H9 (cell line): ENCODE measurements around the gene KRTAP13-4. TPM values are rescaled to one million over a fixed set of nuclear protein-coding genes. Genes with fewer than 3 reads are reported as not detected.
A peak's percentile ranks its signal among the peaks of the same experiment; 100 is the strongest.

Experiments
- DNase-seq: peaks from one replicate; pipeline ENCODE4 v3.0.0-alpha.2; 2017
- H2AFZ ChIP-seq: one replicate; pipeline ENCODE4 v1.6.1; 2013; ENCODE audit warnings: mild to moderate bottlenecking, low read length, control low read depth, moderate library complexity
- H2AK5ac ChIP-seq: 2 replicates; pipeline ENCODE4 v1.6.1; 2013; ENCODE audit warnings: low read length, control low read depth, mixed read lengths; ENCODE audit not compliant: insufficient read length
- H2BK120ac ChIP-seq: one replicate; pipeline ENCODE4 v1.6.1; 2013; ENCODE audit warnings: low read depth, mild to moderate bottlenecking, low read length, control low read depth, inconsistent platforms; ENCODE audit not compliant: poor library complexity, severe bottlenecking
- H2BK12ac ChIP-seq: 2 replicates; pipeline ENCODE4 v1.6.1; 2013; ENCODE audit warnings: low read length, control low read depth, mixed read lengths, low read depth; ENCODE audit not compliant: insufficient read length
- H2BK15ac ChIP-seq: 2 replicates; pipeline ENCODE4 v1.6.1; 2013; ENCODE audit warnings: low read depth, low read length, control low read depth
- H2BK20ac ChIP-seq: one replicate; pipeline ENCODE4 v1.6.1; 2013; ENCODE audit warnings: low read depth, mild to moderate bottlenecking, low read length, control low read depth, inconsistent platforms; ENCODE audit not compliant: poor library complexity, severe bottlenecking
- H2BK5ac ChIP-seq: 2 replicates; pipeline ENCODE4 v1.6.1; 2013; ENCODE audit warnings: low read length, control low read depth, mixed read lengths; ENCODE audit not compliant: insufficient read length
- H3K14ac ChIP-seq: 2 replicates; pipeline ENCODE4 v1.6.1; 2013; ENCODE audit warnings: low read length, control low read depth; ENCODE audit not compliant: insufficient read depth
- H3K18ac ChIP-seq: 2 replicates; pipeline ENCODE4 v1.6.1; 2013; ENCODE audit warnings: low read depth, mild to moderate bottlenecking, mixed read lengths, low read length, control low read depth; ENCODE audit not compliant: insufficient read length
- H3K23ac ChIP-seq: 2 replicates; pipeline ENCODE4 v1.6.1; 2013; ENCODE audit warnings: low read length, control low read depth, mixed read lengths, low read depth; ENCODE audit not compliant: insufficient read length
- H3K23me2 ChIP-seq: 2 replicates; pipeline ENCODE4 v1.6.1; 2013; ENCODE audit warnings: low read depth, mild to moderate bottlenecking, mixed read lengths, low read length, control low read depth; ENCODE audit not compliant: insufficient read length, poor library complexity, severe bottlenecking
- H3K27ac ChIP-seq: 2 replicates; pipeline ENCODE4 v1.5.1; 2013; ENCODE audit warnings: low read length, control low read depth, mixed read lengths, low read depth; ENCODE audit not compliant: insufficient read length
- H3K27me3 ChIP-seq: 2 replicates; pipeline ENCODE4 v1.6.1; 2013; ENCODE audit warnings: low read length, control low read depth, inconsistent platforms; ENCODE audit not compliant: insufficient read depth
- H3K4ac ChIP-seq: 2 replicates; pipeline ENCODE4 v1.6.1; 2013; ENCODE audit warnings: low read depth, mild to moderate bottlenecking, control low read depth, inconsistent platforms, low read length, moderate library complexity
- H3K4me1 ChIP-seq: 2 replicates; pipeline ENCODE4 v1.6.1; 2013; ENCODE audit warnings: low read length, control low read depth, inconsistent platforms; ENCODE audit not compliant: insufficient read depth
- H3K4me2 ChIP-seq: 2 replicates; pipeline ENCODE4 v1.6.1; 2013; ENCODE audit warnings: low read length, control low read depth, mixed read lengths; ENCODE audit not compliant: insufficient read length, insufficient read depth
- H3K56ac ChIP-seq: 2 replicates; pipeline ENCODE4 v1.6.1; 2013; ENCODE audit warnings: low read depth, mild to moderate bottlenecking, mixed read lengths, low read length, control low read depth; ENCODE audit not compliant: insufficient read length
- H3K79me1 ChIP-seq: 2 replicates; pipeline ENCODE4 v1.6.1; 2013; ENCODE audit warnings: low read depth, mild to moderate bottlenecking, moderate library complexity, low read length, control low read depth, inconsistent platforms; ENCODE audit not compliant: insufficient read depth, poor library complexity, severe bottlenecking
- H3K79me2 ChIP-seq: 2 replicates; pipeline ENCODE4 v1.6.1; 2013; ENCODE audit warnings: low read length, control low read depth, inconsistent platforms; ENCODE audit not compliant: insufficient read depth
- H3K9ac ChIP-seq: 2 replicates; pipeline ENCODE4 v1.6.1; 2013; ENCODE audit warnings: low read length, control low read depth, mixed read lengths; ENCODE audit not compliant: insufficient read length; ENCODE audit errors: extremely low read depth
- H3K9me3 ChIP-seq: one replicate; pipeline ENCODE4 v1.6.1; 2013; ENCODE audit warnings: low read depth, low read length, inconsistent platforms; ENCODE audit not compliant: control insufficient read depth
- H3T11ph ChIP-seq: one replicate; pipeline ENCODE4 v1.6.1; 2013; ENCODE audit warnings: mild to moderate bottlenecking, low read length, control low read depth, inconsistent platforms
- H4K20me1 ChIP-seq: one replicate; pipeline ENCODE4 v1.6.1; 2013; ENCODE audit not compliant: control insufficient read depth, insufficient read length, insufficient read depth
- H4K5ac ChIP-seq: 2 replicates; pipeline ENCODE4 v1.6.1; 2013; ENCODE audit warnings: low read depth, mild to moderate bottlenecking, mixed read lengths, low read length, control low read depth; ENCODE audit not compliant: insufficient read length
- H4K8ac ChIP-seq: replicated peaks from 2 replicates; pipeline ENCODE4 v1.6.1; 2013; ENCODE audit warnings: low read length, control low read depth, mixed read lengths, low read depth; ENCODE audit not compliant: insufficient read length
- H4K91ac ChIP-seq: 2 replicates; pipeline ENCODE4 v1.6.1; 2013; ENCODE audit warnings: low read depth, mild to moderate bottlenecking, moderate library complexity, mixed read lengths, low read length, control low read depth; ENCODE audit not compliant: insufficient read length
- H3K27ac Mint-ChIP-seq, 3 experiments: 2 replicates in 2 of 3; 3 replicates in 1 of 3; pipeline ENCODE4 v1.8.0; 2020 to 2021; ENCODE audit warnings: mixed read lengths in 3 of 3, mild to moderate bottlenecking in 1 of 3, moderate library complexity in 1 of 3
- H3K27me3 Mint-ChIP-seq: 2 replicates; pipeline ENCODE4 v1.8.0; 2021; ENCODE audit warnings: low read depth, mild to moderate bottlenecking, moderate library complexity, mixed read lengths
- H3K36me3 Mint-ChIP-seq, 3 experiments: 2 replicates in 2 of 3; 3 replicates in 1 of 3; pipeline ENCODE4 v1.8.0; 2020 to 2021; ENCODE audit warnings: low read depth in 3 of 3, mixed read lengths in 3 of 3; ENCODE audit not compliant: insufficient read depth in 1 of 3
- H3K4me1 Mint-ChIP-seq, 2 experiments: 2 replicates each; pipeline ENCODE4 v1.8.0; 2020; ENCODE audit warnings: mixed read lengths in 2 of 2
- H3K4me3 Mint-ChIP-seq, 2 experiments: 2 replicates in 1 of 2; 3 replicates in 1 of 2; pipeline ENCODE4 v1.8.0; 2020 to 2021; ENCODE audit warnings: mild to moderate bottlenecking in 2 of 2, mixed read lengths in 2 of 2, moderate library complexity in 1 of 2
- H3K9me3 Mint-ChIP-seq, 2 experiments: 2 replicates in 1 of 2; 3 replicates in 1 of 2; pipeline ENCODE4 v1.8.0; 2020; ENCODE audit warnings: mild to moderate bottlenecking in 2 of 2, mixed read lengths in 2 of 2, moderate library complexity in 1 of 2
- CTCF ChIP-seq: fragments of 200-600 bp; sonication (generic); conservative IDR thresholded peaks from 3 replicates; pipeline ENCODE4 v1.8.0; 2021; ENCODE audit warnings: antibody characterized with exemption, mild to moderate bottlenecking
- WGBS: extraction: QIAGEN DNeasy Blood & Tissue Kit; methylation state at CpG from one replicate; pipeline ENCODE4 v1.1.7; 2013; ENCODE audit warnings: missing lambda C conversion rate, low lambda C conversion rate, mixed read lengths; ENCODE audit not compliant: insufficient read length; ENCODE audit errors: extremely low coverage; 5-methylcytosine and 5-hydroxymethylcytosine counted together
- total RNA-seq: library from RNA; stranded (reverse); gene quantifications from 2 replicates; pipeline ENCODE4 v1.2.1, GENCODE V29; 2021

Gene KRTAP13-4
- total RNA-seq, 1 experiment from 2014 or later, result 0.39 TPM

DNA sequence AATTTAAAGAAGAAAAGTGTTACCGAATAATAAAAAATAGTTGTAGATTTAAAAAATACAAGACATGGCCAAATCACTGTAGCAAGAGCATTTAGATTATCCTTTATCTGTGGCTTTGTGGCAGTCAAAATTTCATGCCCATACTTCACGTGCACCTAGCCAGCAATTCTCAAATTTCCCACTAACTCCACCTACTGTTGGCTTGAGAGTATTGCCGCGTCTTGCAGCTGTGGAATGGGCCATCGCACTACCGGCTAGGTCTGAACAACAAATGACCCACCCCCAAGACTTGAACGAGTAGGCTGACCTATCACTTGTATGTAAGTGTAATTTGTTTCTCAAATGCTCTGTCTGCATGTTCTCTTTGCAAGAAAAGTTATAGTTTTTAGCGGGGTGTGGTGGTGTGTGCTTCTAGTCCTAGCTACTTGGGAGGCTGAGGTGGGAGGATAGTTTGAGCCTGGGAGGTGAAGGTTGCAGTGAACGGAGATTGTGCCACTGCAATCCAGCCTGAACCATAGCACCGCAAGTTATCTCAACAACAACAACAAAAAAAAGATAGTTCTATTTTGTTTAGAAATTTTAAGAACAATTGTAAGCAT is 4.1 kb downstream of the KRTAP13-4 start:
- peaks cover 10 to 14% of the 10 kb centered on the region in 2 experiments for H3K4me1 Mint-ChIP-seq

More for the DNA sequence above, 4.1 kb downstream of the KRTAP13-4 start:
- no peak overlapping the region for H4K8ac ChIP-seq
- no peak overlapping the region for H2BK15ac ChIP-seq
- no CpG with 5 or more reads among the region's 10 CpGs for WGBS
- H4K5ac ChIP-seq, result no peak overlapping the region
- no peaks in the 10 kb centered on the region for H3K4me1 ChIP-seq
- H3K18ac ChIP-seq, result no peak overlapping the region
- no peak overlapping the region for H3K27ac Mint-ChIP-seq
- no peak overlapping the region for H2AK5ac ChIP-seq
- TF ChIP-seq CTCF, result peak; percentile 73
- H3K56ac ChIP-seq, result no peak overlapping the region
- H3K4me3 Mint-ChIP-seq, result no peak overlapping the region
- H3K27ac ChIP-seq, result no peak overlapping the region
- no peaks in the 10 kb centered on the region for H3K23me2 ChIP-seq
- H3K79me2 ChIP-seq, result no peaks in the 10 kb centered on the region
- no peak overlapping the region for H2BK12ac ChIP-seq
- H3K9me3 ChIP-seq, result no peaks in the 10 kb centered on the region
- H3K9me3 Mint-ChIP-seq, result peaks cover 0 to 2% of the 10 kb centered on the region in 2 experiments; a peak in 1 of 5 replicates
- no peak overlapping the region for H3K14ac ChIP-seq
- no peaks in the 10 kb centered on the region for H3K27me3 ChIP-seq
- H4K20me1 ChIP-seq, result no peaks in the 10 kb centered on the region
- H4K91ac ChIP-seq, result no peak overlapping the region
- H2AFZ ChIP-seq, result no peak overlapping the region
- H3K4ac ChIP-seq, result no peak overlapping the region
- no peak overlapping the region for H3K9ac ChIP-seq
- H2BK20ac ChIP-seq, result no peak overlapping the region
- peak; percentile 76 for DNase-seq
- peaks cover 0 to 2% (median 0%) of the 10 kb centered on the region in 3 experiments; a peak in 2 of 7 replicates for H3K36me3 Mint-ChIP-seq
- H2BK5ac ChIP-seq, result no peak overlapping the region
- H3K4me2 ChIP-seq, result no peak overlapping the region
- H2BK120ac ChIP-seq, result no peak overlapping the region
- no peak overlapping the region for H3K23ac ChIP-seq
- H3K79me1 ChIP-seq, result no peaks in the 10 kb centered on the region
- H3T11ph ChIP-seq, result no peak overlapping the region
- H3K27me3 Mint-ChIP-seq, result no peaks in the 10 kb centered on the region
